ENCODE results near the gene SPATA31E1. TPM values are rescaled to one million over a fixed set of nuclear protein-coding genes. Genes with fewer than 3 reads are reported as not detected.

SPATA31E1 gene
- total and polyA plus RNA-seq, 10 of the 15 experiments (the other 5 are each of a cell fraction or from before 2014, with no cell fraction given), result not detected

DNA sequence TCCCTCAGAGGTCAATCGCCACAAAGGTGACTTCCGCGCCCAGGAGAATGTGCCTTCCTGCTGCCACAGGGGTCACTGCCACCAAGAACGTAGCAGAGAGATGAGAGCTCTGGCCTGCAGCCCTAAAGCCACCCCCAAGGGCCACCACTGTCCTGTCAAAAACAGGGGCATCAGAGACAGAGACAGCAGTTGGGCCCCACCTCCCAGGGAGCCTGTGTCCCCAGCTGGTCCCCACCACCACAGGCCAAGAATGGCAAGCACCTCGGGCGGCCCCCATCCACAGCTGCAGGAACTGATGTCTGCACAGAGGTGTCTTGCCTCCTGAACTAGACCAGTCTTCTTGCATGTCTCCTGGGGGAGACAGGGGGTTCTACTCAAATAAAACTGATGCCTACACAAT is 5.8 kb downstream of the SPATA31E1 start:
- ChIA-PET SMC1A (ENCODE audit: uncharacterized antibody, unreplicated experiment) (no interaction called here), CTCF (no interaction called here), RAD21 (ENCODE audit: unreplicated experiment) (no interaction called here), POLR2A (no interaction called here)
- H3K9ac ChIP-seq (ENCODE audit: control insufficient read depth, insufficient read depth, low read length), result no peak overlapping the region
- BruUV-seq (replicated peaks), result no TSS peak
- H3K4me3 ChIP-seq, result no peak overlapping the region
- in situ Hi-C loops (cut with MboI) (no loop called here), intact Hi-C loops (cut with micrococcal nuclease; ENCODE audit: unreplicated experiment) (no loop called here)
- H2AFZ ChIP-seq (ENCODE audit: control insufficient read depth, low read depth, low read length), result no peak overlapping the region
- no peaks in the 10 kb centered on the region for H4K20me1 ChIP-seq (ENCODE audit: control insufficient read depth, insufficient read depth)
- no peaks in the 10 kb centered on the region for H3K36me3 ChIP-seq (ENCODE audit: control insufficient read depth in 2 of 2, insufficient read depth in 2 of 2, low read length in 1 of 2)
- no peaks in the 10 kb centered on the region for H3K27me3 ChIP-seq (replicated peaks in 1 of 2; ENCODE audit: control insufficient read depth in 2 of 2, insufficient read depth in 2 of 2, low read length in 1 of 2)
- no peaks in the 10 kb centered on the region for H3K9me3 ChIP-seq (replicated peaks; ENCODE audit: control insufficient read depth, insufficient read depth, low read length)
- 3% methylated on average over 6 of the region's 6 CpGs for WGBS (ENCODE audit: insufficient coverage, insufficient replicate concordance, low lambda C conversion rate, missing lambda C conversion rate)
- FAIRE-seq (no peak), DNase-seq (ENCODE audit: low read depth, low spot score) (no peak), ATAC-seq (no peak)
- no peak overlapping the region for H3K4me2 ChIP-seq (ENCODE audit: control insufficient read depth, insufficient read depth)
- H3K79me2 ChIP-seq (ENCODE audit: control insufficient read depth, insufficient read depth, low read length), result no peaks in the 10 kb centered on the region
- H3K4me1 ChIP-seq (ENCODE audit: control insufficient read depth, insufficient read depth, low read length), result no peaks in the 10 kb centered on the region
- TF ChIP-seq ELK1 (IDR thresholded peaks at IDR 0.05; ENCODE audit: low read depth, low read length) (no peak), POLR2A (IDR thresholded peaks at IDR 0.05; ENCODE audit: low read depth, low read length) (no peak), CHD4 (IDR thresholded peaks at IDR 0.05) (no peak), PAX5 (IDR thresholded peaks at IDR 0.05; ENCODE audit: borderline replicate concordance, low read depth, low read length) (no peak), ZNF217 (IDR thresholded peaks at IDR 0.05) (no peak), ZBTB11 (CRISPR knock-in tag; IDR thresholded peaks at IDR 0.05) (no peak), RFX5 (IDR thresholded peaks at IDR 0.05; ENCODE audit: low read depth, low read length) (no peak)
- H3K27ac ChIP-seq (ENCODE audit: control insufficient read depth, insufficient read depth), result no peak overlapping the region

Measured in GM12878 (cell line).